Activated gamma-delta T cell treated with Interleukin-2 at 50 U/mL for 16 hours (primary cell): ENCODE measurements around the gene LRRIQ1.

Experiments
- DNase-seq: peaks from one replicate; pipeline ENCODE4 v3.0.0-alpha.2; 2020

Gene LRRIQ1

GRCh38 chr12:85058339-85058738, 22.2 kb downstream of the LRRIQ1 start:
- DNase-seq = no peak

GRCh38 chr12:85059594-85059993, 23.4 kb downstream of the LRRIQ1 start:
- no peak for DNase-seq

GRCh38 chr12:85060916-85061315, 24.8 kb downstream of the LRRIQ1 start:
- no peak for DNase-seq

- DNase-seq = no peak
These were observed 29.8 kb downstream of the LRRIQ1 start for GRCh38 chr12:85065837-85066482.

GRCh38 chr12:85072826-85073225, 36.7 kb downstream of the LRRIQ1 start:
- no peak for DNase-seq

GRCh38 chr12:85076688-85077430, 40.7 kb downstream of the LRRIQ1 start:
- no peak for DNase-seq

- no peak for DNase-seq
These were observed 48.9 kb downstream of the LRRIQ1 start for GRCh38 chr12:85085066-85085465.

- DNase-seq = no peak
These were observed 53.6 kb downstream of the LRRIQ1 start for GRCh38 chr12:85089792-85090191.

- DNase-seq = no peak
These were observed 56.7 kb downstream of the LRRIQ1 start for GRCh38 chr12:85092814-85093370.

GRCh38 chr12:85095501-85095900, 59.4 kb downstream of the LRRIQ1 start:
- no peak for DNase-seq

GRCh38 chr12:85130646-85131045, 94.5 kb downstream of the LRRIQ1 start:
- no peak for DNase-seq

- no peak for DNase-seq
These were observed 102.7 kb downstream of the LRRIQ1 start for GRCh38 chr12:85138833-85139232.

GRCh38 chr12:85147331-85147730, 111.2 kb downstream of the LRRIQ1 start:
- no peak for DNase-seq

GRCh38 chr12:85152311-85152729, 116.2 kb downstream of the LRRIQ1 start:
- DNase-seq = no peak

- no peak for DNase-seq
These were observed 119.6 kb downstream of the LRRIQ1 start for GRCh38 chr12:85155791-85156190.

GRCh38 chr12:85156569-85156968, 120.4 kb downstream of the LRRIQ1 start:
- DNase-seq = no peak

- DNase-seq = no peak
These were observed 121.0 kb downstream of the LRRIQ1 start for GRCh38 chr12:85157035-85157603.

- DNase-seq = no peak
These were observed 127.7 kb downstream of the LRRIQ1 start for GRCh38 chr12:85163752-85164321.

- no peak for DNase-seq
These were observed 143.6 kb downstream of the LRRIQ1 start for GRCh38 chr12:85179680-85180270.

GRCh38 chr12:85182699-85183098, 146.5 kb downstream of the LRRIQ1 start:
- DNase-seq = no peak

GRCh38 chr12:85183855-85184254, 147.7 kb downstream of the LRRIQ1 start:
- no peak for DNase-seq

- DNase-seq = no peak
These were observed 150.1 kb downstream of the LRRIQ1 start for GRCh38 chr12:85186236-85186635.

GRCh38 chr12:85188619-85189018, 152.5 kb downstream of the LRRIQ1 start:
- DNase-seq = no peak
